IPS-20b (cell line): ENCODE measurements around the gene AHI1.
"Not testable (repeated sequence)": the region's sequence is repeated elsewhere in the genome, so short reads cannot be mapped to it uniquely, and the experiment has no call there.

ENCODE experiments used
- H3K27ac ChIP-seq: one replicate; pipeline ENCODE4 v1.5.1; 2013; ENCODE audit warnings: low read length
- H3K27me3 ChIP-seq: 2 replicates; pipeline ENCODE4 v1.6.1; 2013; ENCODE audit warnings: mild to moderate bottlenecking, low read length, inconsistent platforms; ENCODE audit not compliant: insufficient read depth
- H3K36me3 ChIP-seq: 2 replicates; pipeline ENCODE4 v1.6.1; 2013; ENCODE audit warnings: low read depth, mild to moderate bottlenecking, inconsistent platforms, low read length, moderate library complexity; ENCODE audit not compliant: insufficient read depth
- H3K4me1 ChIP-seq: 2 replicates; pipeline ENCODE4 v1.6.1; 2013; ENCODE audit warnings: mild to moderate bottlenecking, control low read depth, inconsistent platforms, low read length, moderate library complexity; ENCODE audit not compliant: insufficient read depth
- H3K4me3 ChIP-seq: 2 replicates; pipeline ENCODE4 v1.5.1; 2013; ENCODE audit warnings: mild to moderate bottlenecking, low read length, inconsistent platforms
- H3K9ac ChIP-seq: 2 replicates; pipeline ENCODE4 v1.6.1; 2013; ENCODE audit warnings: low read depth, mild to moderate bottlenecking, inconsistent platforms, low read length, moderate library complexity
- H3K9me3 ChIP-seq: 2 replicates; pipeline ENCODE4 v1.6.1; 2013; ENCODE audit warnings: mild to moderate bottlenecking, low read depth, low read length, inconsistent platforms; ENCODE audit not compliant: insufficient read depth

Gene AHI1

DNA sequence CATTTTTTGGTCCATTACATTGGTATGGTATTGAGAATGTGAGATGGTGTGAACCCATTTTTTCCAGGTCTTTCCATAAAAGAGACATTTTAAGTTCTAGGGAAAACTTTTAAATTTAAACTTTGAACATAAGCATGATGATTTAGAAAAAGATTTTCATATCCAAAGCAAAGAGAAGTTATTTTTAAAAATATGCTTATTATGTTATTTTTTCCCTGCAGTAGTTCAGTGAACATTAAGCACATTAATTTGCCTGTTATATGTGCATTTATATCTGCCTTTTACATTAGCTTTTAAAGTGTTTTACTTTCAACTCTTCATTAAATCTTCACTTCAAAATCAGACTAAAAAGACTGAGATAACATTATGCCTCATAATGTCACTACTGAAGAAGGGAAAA, 116.7 kb downstream of the AHI1 start:
- no peak overlapping the region for H3K4me3 ChIP-seq
- H3K9me3 ChIP-seq: no peaks in the 10 kb centered on the region
- H3K36me3 ChIP-seq: no peaks in the 10 kb centered on the region
- no peak overlapping the region for H3K27ac ChIP-seq
- H3K9ac ChIP-seq: no peak overlapping the region
- H3K4me1 ChIP-seq: no peaks in the 10 kb centered on the region
- H3K27me3 ChIP-seq: no peaks in the 10 kb centered on the region

DNA sequence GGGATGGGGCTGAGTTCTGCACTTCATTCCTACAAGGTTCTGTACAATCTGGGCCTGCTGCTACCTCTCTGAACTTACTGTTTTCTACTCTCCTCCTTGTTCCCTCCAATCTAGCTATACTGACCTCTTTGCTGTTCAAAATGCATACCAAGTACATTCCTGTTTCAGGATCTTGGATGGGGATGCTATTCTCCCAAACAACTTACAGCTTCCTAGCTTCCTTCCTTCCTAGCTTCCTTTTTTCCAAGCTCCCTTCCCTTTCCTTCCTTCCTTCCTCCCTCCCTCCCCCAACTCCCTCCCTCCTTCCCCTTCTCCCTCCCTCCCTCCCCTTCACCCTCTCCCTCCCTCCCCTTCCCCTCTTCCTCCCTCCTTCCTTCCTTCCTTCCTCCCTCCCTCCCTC, 117.9 kb downstream of the AHI1 start:
- H3K27me3 ChIP-seq: no peaks in the 10 kb centered on the region
- no peak overlapping the region for H3K27ac ChIP-seq
- no peaks in the 10 kb centered on the region for H3K9me3 ChIP-seq
- no peak overlapping the region for H3K4me3 ChIP-seq
- H3K36me3 ChIP-seq: no peaks in the 10 kb centered on the region
- no peaks in the 10 kb centered on the region for H3K4me1 ChIP-seq
- no peak overlapping the region for H3K9ac ChIP-seq

DNA sequence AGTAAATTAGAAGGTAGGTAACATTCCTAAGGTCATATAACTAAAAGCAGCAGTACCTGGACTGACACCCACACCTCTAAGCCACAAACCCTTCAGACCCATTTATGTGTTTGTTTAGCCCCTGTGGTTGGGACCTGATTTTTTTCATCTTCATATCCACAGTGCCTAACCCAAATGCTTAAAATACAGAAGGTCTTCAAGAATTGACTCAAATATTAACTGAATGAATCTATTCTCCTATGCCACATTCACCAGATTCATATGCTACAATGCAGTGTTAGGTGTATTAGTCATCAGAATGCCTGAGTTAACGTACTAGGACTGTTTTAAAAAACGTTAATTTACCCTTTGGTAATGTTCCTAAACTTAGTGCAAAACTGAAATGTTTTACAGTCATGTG, 124.8 kb downstream of the AHI1 start:
- Histone ChIP-seq H3K4me1 (no peaks in the 10 kb centered on the region), H3K9me3 (peaks cover 10% of the 10 kb centered on the region), H3K4me3 (no peak overlapping the region), H3K27ac (no peak overlapping the region), H3K36me3 (no peaks in the 10 kb centered on the region), H3K9ac (no peak overlapping the region), H3K27me3 (no peaks in the 10 kb centered on the region)

DNA sequence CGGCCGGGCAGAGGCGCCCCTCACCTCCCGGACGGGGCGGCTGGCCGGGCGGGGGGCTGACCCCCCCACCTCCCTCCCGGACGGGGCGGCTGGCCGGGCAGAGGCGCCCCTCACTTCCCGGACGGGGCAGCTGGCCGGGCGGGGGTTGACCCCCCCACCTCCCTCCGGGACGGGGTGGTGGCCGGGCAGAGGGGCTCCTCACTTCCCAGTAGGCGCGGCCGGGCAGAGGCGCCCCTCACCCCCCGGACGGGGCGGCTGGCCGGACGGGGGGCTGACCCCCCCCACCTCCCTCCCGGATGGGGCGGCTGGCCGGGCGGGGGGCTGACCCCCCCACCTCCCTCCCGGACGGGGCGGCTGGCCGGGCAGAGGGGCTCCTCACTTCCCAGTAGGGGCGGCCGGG, 133.9 kb downstream of the AHI1 start:
- H3K9me3 ChIP-seq: peaks cover 38% of the 10 kb centered on the region
- not testable (repeated sequence) for H3K4me1 ChIP-seq, H3K27me3 ChIP-seq, H3K36me3 ChIP-seq, H3K9ac ChIP-seq, H3K27ac ChIP-seq, H3K4me3 ChIP-seq

DNA sequence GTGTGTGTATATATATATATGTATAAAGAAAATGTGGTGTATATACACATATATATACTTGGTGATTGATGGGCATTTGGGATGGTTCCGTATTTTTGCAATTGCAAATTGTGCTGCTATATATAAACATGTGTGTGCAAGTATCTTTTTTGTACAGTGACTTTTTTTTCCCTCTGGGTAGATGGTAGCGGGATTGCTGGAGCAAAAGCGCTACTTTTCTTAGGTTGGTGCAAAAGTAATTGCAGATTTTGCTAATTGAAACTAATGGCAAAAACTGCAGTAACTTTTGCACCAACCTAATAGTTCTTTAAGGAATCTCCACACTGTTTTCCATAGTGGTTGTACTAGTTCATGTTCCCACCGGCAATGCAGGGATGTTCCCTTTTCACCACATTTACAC, 135.4 kb downstream of the AHI1 start:
- Histone ChIP-seq H3K4me3 (no peak overlapping the region), H3K36me3 (no peaks in the 10 kb centered on the region), H3K27ac (no peak overlapping the region), H3K9ac (no peak overlapping the region), H3K9me3 (peaks cover 23% of the 10 kb centered on the region), H3K4me1 (no peaks in the 10 kb centered on the region), H3K27me3 (no peaks in the 10 kb centered on the region)

DNA sequence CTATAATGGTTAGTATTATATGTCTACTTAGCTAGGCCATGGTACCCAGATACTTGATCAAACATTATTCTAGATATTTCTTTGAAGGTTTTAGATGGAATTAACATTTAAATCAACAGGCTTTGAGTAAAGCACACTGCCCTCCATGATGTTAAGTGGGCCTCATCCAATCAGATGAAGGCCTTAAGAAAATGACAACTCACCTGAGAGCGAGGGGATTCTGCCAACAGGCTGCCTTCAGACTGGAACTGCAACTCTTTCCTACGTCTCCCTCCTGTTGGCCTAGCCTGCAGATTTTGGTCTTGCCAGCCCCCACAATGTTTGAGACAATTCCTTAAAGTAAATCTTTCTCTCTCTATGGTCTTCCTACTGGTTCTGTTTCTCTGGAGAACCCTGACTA, 137.3 kb downstream of the AHI1 start:
- H3K36me3 ChIP-seq: no peaks in the 10 kb centered on the region
- H3K4me3 ChIP-seq: no peak overlapping the region
- no peak overlapping the region for H3K27ac ChIP-seq
- peaks cover 9% of the 10 kb centered on the region for H3K9me3 ChIP-seq
- H3K27me3 ChIP-seq: no peaks in the 10 kb centered on the region
- no peak overlapping the region for H3K9ac ChIP-seq
- no peaks in the 10 kb centered on the region for H3K4me1 ChIP-seq

DNA sequence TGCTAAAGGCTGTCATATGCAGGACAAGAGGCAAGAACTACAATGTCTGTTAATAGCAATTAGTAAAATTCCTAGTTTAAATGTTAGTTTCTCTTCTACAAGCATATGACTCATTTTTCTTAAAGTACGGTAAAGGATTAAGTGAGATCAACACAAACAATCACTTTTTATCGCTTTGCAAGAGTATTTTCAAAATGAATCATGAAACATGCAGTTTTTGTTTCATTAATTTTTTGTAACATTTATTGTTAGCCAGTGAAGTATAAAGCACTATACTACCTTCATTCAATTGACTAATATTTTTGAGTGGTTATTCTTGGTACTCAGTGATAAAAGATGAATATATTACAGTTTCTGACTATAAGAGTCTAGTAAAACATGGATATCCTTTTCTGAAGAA, 138.6 kb downstream of the AHI1 start:
- no peak overlapping the region for H3K27ac ChIP-seq

DNA sequence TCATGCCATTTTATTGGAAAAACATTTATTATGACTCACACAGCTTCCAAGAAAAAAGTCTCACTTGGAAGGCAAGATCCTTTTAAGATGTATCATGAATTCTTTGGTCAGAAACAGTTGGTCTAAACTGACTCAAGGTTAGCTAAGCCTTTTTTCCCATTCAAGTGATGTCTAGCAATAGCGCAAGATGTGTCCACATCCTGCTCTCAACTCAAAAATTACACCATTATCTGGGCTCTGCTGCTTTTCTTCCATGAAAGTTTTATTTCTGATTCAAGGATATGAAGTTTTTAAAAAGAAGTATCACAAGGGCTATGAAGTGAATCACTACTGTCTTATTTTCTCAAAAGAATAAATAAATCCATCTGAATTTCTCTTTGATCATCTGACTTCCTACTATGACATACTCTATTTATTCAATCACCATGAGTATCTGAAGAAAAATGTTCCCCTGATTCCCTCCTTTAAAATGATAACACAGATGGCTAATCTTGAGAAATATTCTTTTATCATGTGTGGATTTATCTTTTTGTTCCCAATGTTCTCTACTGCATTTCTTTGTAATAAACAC, 139.2 kb downstream of the AHI1 start:
- H3K4me3 ChIP-seq: no peak overlapping the region
- no peak overlapping the region for H3K9ac ChIP-seq
- H3K27ac ChIP-seq: no peak overlapping the region
- H3K4me1 ChIP-seq: 0 out of 2 replicates have a peak, but pooled peaks cover 2% of the 10 kb centered on the region
- H3K9me3 ChIP-seq: peaks cover 5% of the 10 kb centered on the region; the same call in 1 of the 2 replicates
- no peaks in the 10 kb centered on the region for H3K36me3 ChIP-seq
- no peaks in the 10 kb centered on the region for H3K27me3 ChIP-seq

More for the DNA sequence above, 138.6 kb downstream of the AHI1 start:
- H3K9me3 ChIP-seq: peaks cover 5% of the 10 kb centered on the region; the same call in 1 of the 2 replicates
- no peak overlapping the region for H3K9ac ChIP-seq
- no peaks in the 10 kb centered on the region for H3K27me3 ChIP-seq
- H3K36me3 ChIP-seq: no peaks in the 10 kb centered on the region
- 0 out of 2 replicates have a peak, but pooled peaks cover 2% of the 10 kb centered on the region for H3K4me1 ChIP-seq
- H3K4me3 ChIP-seq: no peak overlapping the region

DNA sequence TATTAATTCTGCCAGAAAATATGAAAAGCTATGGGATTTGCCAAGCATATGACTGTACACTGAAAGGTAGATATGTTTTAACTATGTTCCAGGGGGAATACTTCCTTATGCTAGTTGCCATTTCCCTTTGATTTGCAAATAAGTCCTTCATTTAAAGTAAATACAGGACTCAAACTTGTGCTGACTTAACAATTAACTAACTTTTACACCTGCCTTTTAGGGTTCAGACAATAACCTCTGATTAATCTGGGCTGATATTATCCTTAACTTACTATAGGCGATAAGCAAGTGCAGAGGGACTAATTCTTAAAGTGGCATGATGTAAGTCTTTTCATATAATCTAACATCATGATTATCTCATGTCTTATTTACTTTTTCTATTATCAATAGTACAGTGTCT, 143.1 kb downstream of the AHI1 start:
- Histone ChIP-seq H3K27ac (no peak overlapping the region), H3K4me1 (0 out of 2 replicates have a peak, but pooled peaks cover 2% of the 10 kb centered on the region), H3K9me3 (no peaks in the 10 kb centered on the region), H3K27me3 (no peaks in the 10 kb centered on the region), H3K9ac (no peak overlapping the region), H3K4me3 (no peak overlapping the region), H3K36me3 (no peaks in the 10 kb centered on the region)

DNA sequence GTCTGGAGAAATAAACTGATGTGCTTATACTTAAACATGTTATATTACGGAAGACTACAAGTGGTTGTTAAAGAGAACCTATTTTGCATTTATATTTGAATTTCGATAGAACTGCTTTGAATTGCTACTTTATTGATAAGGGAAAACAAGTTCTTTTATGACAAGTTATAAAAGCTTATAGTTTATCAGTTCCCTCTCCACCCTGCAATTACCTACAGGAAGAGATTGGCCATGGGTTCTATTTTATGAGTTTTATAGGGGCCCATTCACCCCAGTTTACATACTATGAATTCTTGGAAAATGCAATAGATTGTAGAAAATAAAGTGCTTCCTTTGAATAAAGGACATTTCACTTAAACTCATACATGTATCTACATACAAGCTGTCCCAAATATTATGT, 144.4 kb downstream of the AHI1 start:
- no peak overlapping the region for H3K4me3 ChIP-seq
- H3K27me3 ChIP-seq: no peaks in the 10 kb centered on the region
- no peak overlapping the region for H3K9ac ChIP-seq
- H3K9me3 ChIP-seq: no peaks in the 10 kb centered on the region
- 0 out of 2 replicates have a peak, but pooled peaks cover 2% of the 10 kb centered on the region for H3K4me1 ChIP-seq
- H3K36me3 ChIP-seq: no peaks in the 10 kb centered on the region
- H3K27ac ChIP-seq: no peak overlapping the region

DNA sequence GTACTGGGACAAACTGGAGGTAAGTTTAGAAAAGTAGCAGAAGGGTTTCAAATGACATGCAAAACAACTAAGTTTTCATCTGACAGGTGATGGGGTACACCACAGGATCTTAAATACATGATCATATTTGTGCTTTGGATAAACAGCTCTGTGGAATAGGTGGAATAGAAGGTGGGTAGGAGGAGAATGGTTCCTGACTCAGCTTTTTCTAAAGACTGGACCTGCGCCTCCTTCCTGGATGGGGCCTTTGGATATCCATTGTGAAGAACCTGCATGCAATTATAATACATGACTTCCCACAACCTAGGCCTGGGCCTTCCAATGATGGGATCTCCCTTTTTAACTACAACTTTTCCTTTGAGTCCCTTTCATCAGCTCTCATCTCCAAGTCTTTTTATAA, 145.9 kb downstream of the AHI1 start:
- 0 out of 2 replicates have a peak, but pooled peaks cover 2% of the 10 kb centered on the region for H3K4me1 ChIP-seq
- no peaks in the 10 kb centered on the region for H3K36me3 ChIP-seq
- H3K27ac ChIP-seq: no peak overlapping the region
- H3K9me3 ChIP-seq: no peaks in the 10 kb centered on the region
- no peaks in the 10 kb centered on the region for H3K27me3 ChIP-seq
- no peak overlapping the region for H3K4me3 ChIP-seq
- no peak overlapping the region for H3K9ac ChIP-seq

DNA sequence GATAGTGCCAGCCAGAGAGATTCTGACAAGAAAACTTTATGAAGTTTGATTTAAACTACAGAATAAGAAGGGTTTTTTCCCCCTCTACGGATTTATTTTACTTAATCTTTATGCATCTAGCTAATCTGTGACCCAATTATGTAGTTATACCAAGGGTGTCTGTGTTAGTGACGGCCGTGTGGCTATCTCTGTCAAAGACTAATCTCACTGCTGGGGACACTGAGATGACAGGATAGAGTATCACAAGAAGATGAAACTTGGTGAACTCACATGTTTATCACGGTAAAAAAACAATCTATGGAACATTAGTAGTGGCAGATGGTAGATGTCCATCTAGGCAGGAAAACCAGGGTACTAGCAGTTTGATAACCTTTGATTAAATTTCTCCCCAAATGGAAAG, 149.7 kb downstream of the AHI1 start:
- no peaks in the 10 kb centered on the region for H3K4me1 ChIP-seq
- H3K4me3 ChIP-seq: no peak overlapping the region
- no peaks in the 10 kb centered on the region for H3K36me3 ChIP-seq
- H3K27me3 ChIP-seq: no peaks in the 10 kb centered on the region
- no peaks in the 10 kb centered on the region for H3K9me3 ChIP-seq
- no peak overlapping the region for H3K27ac ChIP-seq
- H3K9ac ChIP-seq: no peak overlapping the region
